Right lobe of liver (tissue), 6 donors: ENCODE results near the gene SLC30A2. TPM values are rescaled to one million over a fixed set of nuclear protein-coding genes. Genes with fewer than 3 reads are reported as not detected.
A peak's percentile ranks its signal among the peaks of the same experiment; 100 is the strongest.

Experiments
- ATAC-seq, 4 donors: fragments of 200-7000 bp; cut with Tn5 transposase; one replicate each; pipeline ENCODE4 v1.9.1; 2020; ENCODE audit warnings: mild to moderate bottlenecking in 4 of 4, moderate library complexity in 4 of 4
- DNase-seq, 3 donors: peaks; one replicate each; pipeline ENCODE4 v3.0.0-alpha.2; 2020
- H3K27ac ChIP-seq, 3 donors: fragments of 200-600 bp; one replicate each; pipeline ENCODE4 v1.8.0; 2022
- H3K27me3 ChIP-seq, 2 donors: fragments of 200-600 bp; one replicate each; pipeline ENCODE4 v1.8.0; 2022
- H3K36me3 ChIP-seq, 4 donors: fragments of 200-600 bp; sonication (generic) in 1 of 4; one replicate each; pipeline versions ENCODE4 v1.5.1 to v1.8.0; 2017 to 2022; ENCODE audit warnings: control low read depth in 1 of 4
- H3K4me1 ChIP-seq, 4 donors: fragments of 200-600 bp; sonication (generic) in 1 of 4; one replicate each; pipeline versions ENCODE4 v1.5.1 to v1.8.0; 2017 to 2022; ENCODE audit warnings: control low read depth in 1 of 4
- H3K4me3 ChIP-seq, 3 donors: fragments of 200-600 bp; one replicate each; pipeline ENCODE4 v1.8.0; 2022
- H3K9me3 ChIP-seq, 4 donors: fragments of 200-600 bp; sonication (generic) in 1 of 4; one replicate each; pipeline versions ENCODE4 v1.5.1 to v1.8.0; 2017 to 2022; ENCODE audit warnings: control low read depth in 1 of 4
- POLR2A ChIP-seq: fragments of 450-650 bp; IDR thresholded peaks from one replicate; pipeline ENCODE4 v1.6.1; 2017; ENCODE audit warnings: antibody characterized with exemption, mild to moderate bottlenecking
- WGBS: methylation state at CpG from one replicate; pipeline ENCODE4 v1.1.6; 2018; ENCODE audit warnings: low coverage, low lambda C conversion rate; ENCODE audit not compliant: insufficient coverage; ENCODE audit errors: missing lambda C conversion rate; 5-methylcytosine and 5-hydroxymethylcytosine counted together
- intact Hi-C, 2 donors: fragments of 100-400 bp; cut with DNase I; formaldehyde crosslinking; loops; one replicate each; pipeline versions ENCODE4 v1.11.2 to v1.14.1; 2022
- total RNA-seq, 6 experiments: library from RNA; depleted of rRNA in 2 of 6; stranded (reverse); fragments of >200 nt in 2 of 6; fragmentation: NEBNext Ultra II Directional in 3 of 6; extraction: Animal tissue kit (Norgen Biotek cat#: 25700) in 3 of 6; gene quantifications; one replicate each; pipeline versions ENCODE4 v1.1.0 to v1.2.4, GENCODE V29; 2016 to 2023
- TF ChIP-seq, protein P1 (sequence below), 4 donors: fragments of 200-600 bp in 3 of 4; fragments of 450-650 bp in 1 of 4; IDR thresholded peaks; one replicate each; pipeline versions ENCODE4 v1.5.1 to v1.8.0; 2016 to 2022; ENCODE audit warnings: antibody characterized with exemption in 4 of 4, mild to moderate bottlenecking in 2 of 4
- donor health status: DM: no; HTN: yes; CAD: no.
- donor health status: DM: no; HTN: no; CAD: no.
- donor health status: DM: no; HTN: no; CAD: no.
- donor health status: DM: no; HTN: yes; CAD: no.
- donor health status: DM: no; HTN: yes; CAD: no.

Gene SLC30A2
- total RNA-seq, 6 experiments from 2014 or later = 0.07 to 0.31 (median 0.22) TPM; not detected in 1

DNA sequence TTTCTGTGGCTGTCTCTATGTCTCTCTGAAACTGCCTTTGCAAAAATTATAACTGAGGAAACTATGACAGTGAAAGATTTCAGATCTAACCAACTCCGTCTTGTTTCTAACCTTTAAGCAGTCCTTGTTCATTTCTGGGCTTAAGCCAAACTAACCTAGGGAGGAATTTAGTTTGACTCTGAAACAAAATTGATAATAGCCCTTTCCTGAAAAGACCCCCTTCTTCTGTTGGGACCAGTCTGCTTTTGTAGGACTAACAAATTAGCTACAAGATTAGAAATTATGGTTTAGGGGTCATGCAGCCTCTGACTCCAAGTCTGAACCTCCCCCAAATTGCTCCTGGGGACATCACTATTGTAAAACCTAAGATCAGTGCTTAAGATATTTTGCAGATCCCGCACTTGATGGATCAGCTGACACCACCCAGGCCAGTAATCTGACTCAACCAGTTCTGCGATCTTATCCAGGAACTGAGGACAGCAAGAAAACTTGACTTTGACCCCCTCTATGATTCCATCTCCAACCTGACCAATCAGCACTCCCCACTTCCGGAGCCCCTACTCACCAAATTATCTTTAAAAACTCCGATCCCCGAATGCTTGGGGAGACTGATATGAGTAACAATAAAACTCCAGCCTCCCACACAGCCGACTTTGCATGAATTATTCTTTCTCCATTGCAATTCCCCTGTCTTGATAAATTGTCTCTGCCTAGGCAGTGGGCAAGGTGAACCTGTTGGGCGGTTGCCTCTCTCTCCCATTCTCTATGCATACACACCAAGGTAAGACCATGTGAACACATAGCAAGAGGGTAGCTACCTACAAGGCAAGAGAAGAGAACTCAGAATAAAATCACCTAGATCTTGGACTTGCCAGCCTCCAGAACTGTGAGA is 32.6 kb upstream of the SLC30A2 start:
- no peaks in the 10 kb centered on the region for H3K9me3 ChIP-seq
- no peaks in the 10 kb centered on the region for H3K36me3 ChIP-seq
- no peak overlapping the region for H3K4me3 ChIP-seq
- no peaks in the 10 kb centered on the region for H3K27me3 ChIP-seq
- WGBS = 87% methylated on average over 6 of the region's 8 CpGs
- H3K27ac ChIP-seq = no peak overlapping the region
- no peak for TF ChIP-seq POLR2A
- TF ChIP-seq, protein P1, sequence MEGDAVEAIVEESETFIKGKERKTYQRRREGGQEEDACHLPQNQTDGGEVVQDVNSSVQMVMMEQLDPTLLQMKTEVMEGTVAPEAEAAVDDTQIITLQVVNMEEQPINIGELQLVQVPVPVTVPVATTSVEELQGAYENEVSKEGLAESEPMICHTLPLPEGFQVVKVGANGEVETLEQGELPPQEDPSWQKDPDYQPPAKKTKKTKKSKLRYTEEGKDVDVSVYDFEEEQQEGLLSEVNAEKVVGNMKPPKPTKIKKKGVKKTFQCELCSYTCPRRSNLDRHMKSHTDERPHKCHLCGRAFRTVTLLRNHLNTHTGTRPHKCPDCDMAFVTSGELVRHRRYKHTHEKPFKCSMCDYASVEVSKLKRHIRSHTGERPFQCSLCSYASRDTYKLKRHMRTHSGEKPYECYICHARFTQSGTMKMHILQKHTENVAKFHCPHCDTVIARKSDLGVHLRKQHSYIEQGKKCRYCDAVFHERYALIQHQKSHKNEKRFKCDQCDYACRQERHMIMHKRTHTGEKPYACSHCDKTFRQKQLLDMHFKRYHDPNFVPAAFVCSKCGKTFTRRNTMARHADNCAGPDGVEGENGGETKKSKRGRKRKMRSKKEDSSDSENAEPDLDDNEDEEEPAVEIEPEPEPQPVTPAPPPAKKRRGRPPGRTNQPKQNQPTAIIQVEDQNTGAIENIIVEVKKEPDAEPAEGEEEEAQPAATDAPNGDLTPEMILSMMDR (IDR thresholded peaks at IDR 0.05) = no peak
- intact Hi-C loops = no loop called here
- DNase-seq (no peak), ATAC-seq (no peak)
- peaks cover 0 to 10% (median 4%) of the 10 kb centered on the region in 4 donors for H3K4me1 ChIP-seq

- Histone ChIP-seq H3K36me3 (no peaks in the 10 kb centered on the region), H3K9me3 (no peaks in the 10 kb centered on the region), H3K4me1 (peaks cover 0 to 16% (median 8%) of the 10 kb centered on the region in 4 donors), H3K27ac (no peak overlapping the region), H3K4me3 (no peak overlapping the region), H3K27me3 (no peaks in the 10 kb centered on the region)
- ATAC-seq (no peak), DNase-seq (no peak)
- TF ChIP-seq, protein P1 (IDR thresholded peaks at IDR 0.05) = no peak
- no peak for TF ChIP-seq POLR2A
- WGBS = 100% methylated on average over 1 of the region's 1 CpG
- intact Hi-C loops = no loop called here
Measured at GRCh38 chr1:26077524-26077923, 31.6 kb upstream of the SLC30A2 start.

GRCh38 chr1:26075421-26076144 is 29.7 kb upstream of the SLC30A2 start:
- WGBS = 31% methylated on average over 2 of the region's 3 CpGs
- ATAC-seq (peak; percentile 74 to 90 (median 79)), DNase-seq (peak; percentile 67 to 78 (median 73))
- Histone ChIP-seq H3K9me3 (no peaks in the 10 kb centered on the region), H3K4me3 (no peak overlapping the region), H3K27me3 (no peaks in the 10 kb centered on the region), H3K36me3 (no peaks in the 10 kb centered on the region), H3K27ac (no peak overlapping the region), H3K4me1 (peaks cover 0 to 21% (median 8%) of the 10 kb centered on the region in 4 donors)
- TF ChIP-seq, protein P1 (IDR thresholded peaks at IDR 0.05) = no peak
- TF ChIP-seq POLR2A = no peak
- intact Hi-C loops = no loop called here

- ATAC-seq (peak; percentile 87 to 95 (median 89)), DNase-seq (peak; percentile 88 to 90 (median 90))
- no peaks in the 10 kb centered on the region for H3K36me3 ChIP-seq
- H3K27me3 ChIP-seq = no peaks in the 10 kb centered on the region
- WGBS = 0% methylated on average over 1 of the region's 6 CpGs
- H3K4me1 ChIP-seq = peaks cover 0 to 17% (median 8%) of the 10 kb centered on the region in 4 donors
- intact Hi-C loops = no loop called here
- TF ChIP-seq, protein P1 (IDR thresholded peaks at IDR 0.05) = no peak
- TF ChIP-seq POLR2A = no peak
- H3K4me3 ChIP-seq = no peak overlapping the region
- no peaks in the 10 kb centered on the region for H3K9me3 ChIP-seq
- no peak overlapping the region for H3K27ac ChIP-seq
Measured at GRCh38 chr1:26072305-26072704, 26.4 kb upstream of the SLC30A2 start.
